H9 (cell line): ENCODE data around the gene GALNS. TPM values are rescaled to one million over a fixed set of nuclear protein-coding genes. Genes with fewer than 3 reads are reported as not detected.
A peak's percentile ranks its signal among the peaks of the same experiment; 100 is the strongest.

Source experiments
- DNase-seq: peaks from one replicate; pipeline ENCODE4 v3.0.0-alpha.2; 2017
- H2AFZ ChIP-seq: one replicate; pipeline ENCODE4 v1.6.1; 2013; ENCODE audit warnings: mild to moderate bottlenecking, low read length, control low read depth, moderate library complexity
- H2AK5ac ChIP-seq: 2 replicates; pipeline ENCODE4 v1.6.1; 2013; ENCODE audit warnings: low read length, control low read depth, mixed read lengths; ENCODE audit not compliant: insufficient read length
- H2BK120ac ChIP-seq: one replicate; pipeline ENCODE4 v1.6.1; 2013; ENCODE audit warnings: low read depth, mild to moderate bottlenecking, low read length, control low read depth, inconsistent platforms; ENCODE audit not compliant: poor library complexity, severe bottlenecking
- H2BK12ac ChIP-seq: 2 replicates; pipeline ENCODE4 v1.6.1; 2013; ENCODE audit warnings: low read length, control low read depth, mixed read lengths, low read depth; ENCODE audit not compliant: insufficient read length
- H2BK15ac ChIP-seq: 2 replicates; pipeline ENCODE4 v1.6.1; 2013; ENCODE audit warnings: low read depth, low read length, control low read depth
- H2BK20ac ChIP-seq: one replicate; pipeline ENCODE4 v1.6.1; 2013; ENCODE audit warnings: low read depth, mild to moderate bottlenecking, low read length, control low read depth, inconsistent platforms; ENCODE audit not compliant: poor library complexity, severe bottlenecking
- H2BK5ac ChIP-seq: 2 replicates; pipeline ENCODE4 v1.6.1; 2013; ENCODE audit warnings: low read length, control low read depth, mixed read lengths; ENCODE audit not compliant: insufficient read length
- H3K14ac ChIP-seq: 2 replicates; pipeline ENCODE4 v1.6.1; 2013; ENCODE audit warnings: low read length, control low read depth; ENCODE audit not compliant: insufficient read depth
- H3K18ac ChIP-seq: 2 replicates; pipeline ENCODE4 v1.6.1; 2013; ENCODE audit warnings: low read depth, mild to moderate bottlenecking, mixed read lengths, low read length, control low read depth; ENCODE audit not compliant: insufficient read length
- H3K23ac ChIP-seq: 2 replicates; pipeline ENCODE4 v1.6.1; 2013; ENCODE audit warnings: low read length, control low read depth, mixed read lengths, low read depth; ENCODE audit not compliant: insufficient read length
- H3K23me2 ChIP-seq: 2 replicates; pipeline ENCODE4 v1.6.1; 2013; ENCODE audit warnings: low read depth, mild to moderate bottlenecking, mixed read lengths, low read length, control low read depth; ENCODE audit not compliant: insufficient read length, poor library complexity, severe bottlenecking
- H3K27ac ChIP-seq: 2 replicates; pipeline ENCODE4 v1.5.1; 2013; ENCODE audit warnings: low read length, control low read depth, mixed read lengths, low read depth; ENCODE audit not compliant: insufficient read length
- H3K27me3 ChIP-seq: 2 replicates; pipeline ENCODE4 v1.6.1; 2013; ENCODE audit warnings: low read length, control low read depth, inconsistent platforms; ENCODE audit not compliant: insufficient read depth
- H3K4ac ChIP-seq: 2 replicates; pipeline ENCODE4 v1.6.1; 2013; ENCODE audit warnings: low read depth, mild to moderate bottlenecking, control low read depth, inconsistent platforms, low read length, moderate library complexity
- H3K4me1 ChIP-seq: 2 replicates; pipeline ENCODE4 v1.6.1; 2013; ENCODE audit warnings: low read length, control low read depth, inconsistent platforms; ENCODE audit not compliant: insufficient read depth
- H3K4me2 ChIP-seq: 2 replicates; pipeline ENCODE4 v1.6.1; 2013; ENCODE audit warnings: low read length, control low read depth, mixed read lengths; ENCODE audit not compliant: insufficient read length, insufficient read depth
- H3K56ac ChIP-seq: 2 replicates; pipeline ENCODE4 v1.6.1; 2013; ENCODE audit warnings: low read depth, mild to moderate bottlenecking, mixed read lengths, low read length, control low read depth; ENCODE audit not compliant: insufficient read length
- H3K79me1 ChIP-seq: 2 replicates; pipeline ENCODE4 v1.6.1; 2013; ENCODE audit warnings: low read depth, mild to moderate bottlenecking, moderate library complexity, low read length, control low read depth, inconsistent platforms; ENCODE audit not compliant: insufficient read depth, poor library complexity, severe bottlenecking
- H3K79me2 ChIP-seq: 2 replicates; pipeline ENCODE4 v1.6.1; 2013; ENCODE audit warnings: low read length, control low read depth, inconsistent platforms; ENCODE audit not compliant: insufficient read depth
- H3K9ac ChIP-seq: 2 replicates; pipeline ENCODE4 v1.6.1; 2013; ENCODE audit warnings: low read length, control low read depth, mixed read lengths; ENCODE audit not compliant: insufficient read length; ENCODE audit errors: extremely low read depth
- H3K9me3 ChIP-seq: one replicate; pipeline ENCODE4 v1.6.1; 2013; ENCODE audit warnings: low read depth, low read length, inconsistent platforms; ENCODE audit not compliant: control insufficient read depth
- H3T11ph ChIP-seq: one replicate; pipeline ENCODE4 v1.6.1; 2013; ENCODE audit warnings: mild to moderate bottlenecking, low read length, control low read depth, inconsistent platforms
- H4K20me1 ChIP-seq: one replicate; pipeline ENCODE4 v1.6.1; 2013; ENCODE audit not compliant: control insufficient read depth, insufficient read length, insufficient read depth
- H4K5ac ChIP-seq: 2 replicates; pipeline ENCODE4 v1.6.1; 2013; ENCODE audit warnings: low read depth, mild to moderate bottlenecking, mixed read lengths, low read length, control low read depth; ENCODE audit not compliant: insufficient read length
- H4K8ac ChIP-seq: replicated peaks from 2 replicates; pipeline ENCODE4 v1.6.1; 2013; ENCODE audit warnings: low read length, control low read depth, mixed read lengths, low read depth; ENCODE audit not compliant: insufficient read length
- H4K91ac ChIP-seq: 2 replicates; pipeline ENCODE4 v1.6.1; 2013; ENCODE audit warnings: low read depth, mild to moderate bottlenecking, moderate library complexity, mixed read lengths, low read length, control low read depth; ENCODE audit not compliant: insufficient read length
- H3K27ac Mint-ChIP-seq, 3 experiments: 2 replicates in 2 of 3; 3 replicates in 1 of 3; pipeline ENCODE4 v1.8.0; 2020 to 2021; ENCODE audit warnings: mixed read lengths in 3 of 3, mild to moderate bottlenecking in 1 of 3, moderate library complexity in 1 of 3
- H3K27me3 Mint-ChIP-seq: 2 replicates; pipeline ENCODE4 v1.8.0; 2021; ENCODE audit warnings: low read depth, mild to moderate bottlenecking, moderate library complexity, mixed read lengths
- H3K36me3 Mint-ChIP-seq, 3 experiments: 2 replicates in 2 of 3; 3 replicates in 1 of 3; pipeline ENCODE4 v1.8.0; 2020 to 2021; ENCODE audit warnings: low read depth in 3 of 3, mixed read lengths in 3 of 3; ENCODE audit not compliant: insufficient read depth in 1 of 3
- H3K4me1 Mint-ChIP-seq, 2 experiments: 2 replicates each; pipeline ENCODE4 v1.8.0; 2020; ENCODE audit warnings: mixed read lengths in 2 of 2
- H3K4me3 Mint-ChIP-seq, 2 experiments: 2 replicates in 1 of 2; 3 replicates in 1 of 2; pipeline ENCODE4 v1.8.0; 2020 to 2021; ENCODE audit warnings: mild to moderate bottlenecking in 2 of 2, mixed read lengths in 2 of 2, moderate library complexity in 1 of 2
- H3K9me3 Mint-ChIP-seq, 2 experiments: 2 replicates in 1 of 2; 3 replicates in 1 of 2; pipeline ENCODE4 v1.8.0; 2020; ENCODE audit warnings: mild to moderate bottlenecking in 2 of 2, mixed read lengths in 2 of 2, moderate library complexity in 1 of 2
- WGBS: extraction: QIAGEN DNeasy Blood & Tissue Kit; methylation state at CpG from one replicate; pipeline ENCODE4 v1.1.7; 2013; ENCODE audit warnings: missing lambda C conversion rate, low lambda C conversion rate, mixed read lengths; ENCODE audit not compliant: insufficient read length; ENCODE audit errors: extremely low coverage; 5-methylcytosine and 5-hydroxymethylcytosine counted together
- total RNA-seq: library from RNA; stranded (reverse); gene quantifications from 2 replicates; pipeline ENCODE4 v1.2.1, GENCODE V29; 2021
- TF ChIP-seq, protein P1 (sequence below): fragments of 200-600 bp; sonication (generic); conservative IDR thresholded peaks from 3 replicates; pipeline ENCODE4 v1.8.0; 2021; ENCODE audit warnings: antibody characterized with exemption, mild to moderate bottlenecking

The GALNS gene
- total RNA-seq, 1 experiment from 2014 or later: 20.3 TPM

DNA sequence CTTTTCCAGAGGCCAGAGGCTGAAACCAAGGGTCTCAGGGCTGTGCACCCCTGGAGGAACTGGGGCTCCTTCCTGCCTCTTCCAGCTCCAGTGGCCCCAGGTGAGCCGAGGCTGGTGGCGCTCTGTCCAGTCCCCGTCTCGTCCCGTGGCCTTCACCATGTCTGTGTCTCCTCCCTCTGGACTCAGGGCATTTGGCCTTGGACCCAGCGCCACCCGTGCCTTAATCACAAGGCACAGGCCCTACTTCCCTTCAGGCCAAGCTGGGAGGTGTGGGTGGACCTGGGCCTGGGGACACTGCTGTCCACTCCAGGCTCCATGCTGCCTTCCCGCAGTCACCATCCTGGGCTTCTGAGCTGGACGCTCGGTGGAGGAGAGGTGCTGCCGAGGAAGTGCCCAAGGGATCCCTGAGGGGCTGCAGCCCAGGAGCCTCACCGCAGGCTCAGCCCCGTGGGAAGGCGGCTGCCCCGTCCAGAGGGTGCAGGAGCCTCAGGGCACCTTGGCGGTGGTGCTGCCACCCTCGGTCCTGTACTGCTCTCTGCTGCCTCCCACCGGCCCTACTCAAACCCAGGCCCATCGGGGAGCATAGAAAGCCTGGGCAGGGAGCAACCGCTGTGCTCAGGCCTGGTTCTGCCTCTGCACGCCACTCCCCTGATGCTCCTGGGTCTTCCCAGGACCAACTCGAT, 35.4 kb downstream of the GALNS start:
- no peak overlapping the region for H3K56ac ChIP-seq
- Mint-ChIP-seq H3K9me3 (no peaks in the 10 kb centered on the region), H3K27me3 (no peaks in the 10 kb centered on the region), H3K4me1 (no peaks in the 10 kb centered on the region), H3K4me3 (no peak overlapping the region), H3K36me3 (peaks cover 1 to 8% (median 6%) of the 10 kb centered on the region in 3 experiments; a peak in 3 of 7 replicates), H3K27ac (no peak overlapping the region)
- no peak overlapping the region for H2AFZ ChIP-seq
- H3K23ac ChIP-seq: no peak overlapping the region
- no peak overlapping the region for H2BK12ac ChIP-seq
- H3K18ac ChIP-seq: no peak overlapping the region
- H3K79me2 ChIP-seq: no peaks in the 10 kb centered on the region
- no peaks in the 10 kb centered on the region for H3K9me3 ChIP-seq
- H3T11ph ChIP-seq: no peak overlapping the region
- no peak overlapping the region for H4K91ac ChIP-seq
- no peak for DNase-seq
- H3K4me2 ChIP-seq: no peak overlapping the region
- TF ChIP-seq, protein P1, sequence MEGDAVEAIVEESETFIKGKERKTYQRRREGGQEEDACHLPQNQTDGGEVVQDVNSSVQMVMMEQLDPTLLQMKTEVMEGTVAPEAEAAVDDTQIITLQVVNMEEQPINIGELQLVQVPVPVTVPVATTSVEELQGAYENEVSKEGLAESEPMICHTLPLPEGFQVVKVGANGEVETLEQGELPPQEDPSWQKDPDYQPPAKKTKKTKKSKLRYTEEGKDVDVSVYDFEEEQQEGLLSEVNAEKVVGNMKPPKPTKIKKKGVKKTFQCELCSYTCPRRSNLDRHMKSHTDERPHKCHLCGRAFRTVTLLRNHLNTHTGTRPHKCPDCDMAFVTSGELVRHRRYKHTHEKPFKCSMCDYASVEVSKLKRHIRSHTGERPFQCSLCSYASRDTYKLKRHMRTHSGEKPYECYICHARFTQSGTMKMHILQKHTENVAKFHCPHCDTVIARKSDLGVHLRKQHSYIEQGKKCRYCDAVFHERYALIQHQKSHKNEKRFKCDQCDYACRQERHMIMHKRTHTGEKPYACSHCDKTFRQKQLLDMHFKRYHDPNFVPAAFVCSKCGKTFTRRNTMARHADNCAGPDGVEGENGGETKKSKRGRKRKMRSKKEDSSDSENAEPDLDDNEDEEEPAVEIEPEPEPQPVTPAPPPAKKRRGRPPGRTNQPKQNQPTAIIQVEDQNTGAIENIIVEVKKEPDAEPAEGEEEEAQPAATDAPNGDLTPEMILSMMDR: peak; percentile 31; the same call in 2 of the 3 replicates
- H4K5ac ChIP-seq: no peak overlapping the region
- no peaks in the 10 kb centered on the region for H3K4me1 ChIP-seq
- no peak overlapping the region for H2BK120ac ChIP-seq
- no peaks in the 10 kb centered on the region for H3K27me3 ChIP-seq
- no peak overlapping the region for H2BK15ac ChIP-seq
- no peaks in the 10 kb centered on the region for H3K79me1 ChIP-seq
- no peak overlapping the region for H4K8ac ChIP-seq
- no peaks in the 10 kb centered on the region for H4K20me1 ChIP-seq
- no peak overlapping the region for H3K27ac ChIP-seq
- no CpG with 5 or more reads among the region's 22 CpGs for WGBS
- H2BK5ac ChIP-seq: no peak overlapping the region
- no peak overlapping the region for H3K4ac ChIP-seq
- no peaks in the 10 kb centered on the region for H3K23me2 ChIP-seq
- H2BK20ac ChIP-seq: no peak overlapping the region
- no peak overlapping the region for H3K14ac ChIP-seq
- H2AK5ac ChIP-seq: no peak overlapping the region
- H3K9ac ChIP-seq: no peak overlapping the region
